HPDE6-E6E7 (cell line): Measurements from ENCODE around the gene IDE.

Experiments
- DNase-seq: peaks from one replicate; pipeline ENCODE4 v3.0.0; 2011; ENCODE audit warnings: missing footprints; ENCODE audit errors: extremely low spot score

Gene IDE

DNA sequence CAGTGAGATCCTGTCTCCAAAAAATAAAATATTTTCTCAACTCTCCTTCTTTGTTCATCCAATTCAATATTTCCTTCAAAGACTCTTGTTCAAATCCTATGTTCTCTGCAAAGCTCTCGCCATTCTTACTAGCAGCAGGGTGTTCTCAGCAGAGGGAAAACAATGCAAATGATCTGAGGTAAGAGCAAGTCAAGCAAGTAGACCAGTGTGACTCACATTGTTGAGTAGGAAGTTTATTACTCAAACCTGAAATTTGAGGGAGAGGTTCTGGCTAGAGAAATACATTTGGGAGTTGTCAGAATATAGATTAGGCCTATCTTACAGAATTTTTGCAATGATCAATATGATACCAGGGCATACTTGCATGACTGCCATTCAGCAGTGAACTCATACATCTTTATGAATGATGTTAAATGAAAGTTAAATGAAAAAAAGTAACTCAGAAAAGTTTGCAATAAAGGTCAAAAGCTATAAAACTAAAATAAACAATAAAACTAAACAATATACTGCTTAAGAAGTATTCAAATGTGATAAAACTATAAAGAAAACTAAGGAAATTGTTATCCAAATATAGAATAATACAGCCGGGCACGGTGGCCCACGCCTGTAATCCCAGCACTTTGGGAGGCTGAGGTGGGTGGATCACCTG lies 5.8 kb downstream of the IDE start:
- DNase-seq, result no peak

DNA sequence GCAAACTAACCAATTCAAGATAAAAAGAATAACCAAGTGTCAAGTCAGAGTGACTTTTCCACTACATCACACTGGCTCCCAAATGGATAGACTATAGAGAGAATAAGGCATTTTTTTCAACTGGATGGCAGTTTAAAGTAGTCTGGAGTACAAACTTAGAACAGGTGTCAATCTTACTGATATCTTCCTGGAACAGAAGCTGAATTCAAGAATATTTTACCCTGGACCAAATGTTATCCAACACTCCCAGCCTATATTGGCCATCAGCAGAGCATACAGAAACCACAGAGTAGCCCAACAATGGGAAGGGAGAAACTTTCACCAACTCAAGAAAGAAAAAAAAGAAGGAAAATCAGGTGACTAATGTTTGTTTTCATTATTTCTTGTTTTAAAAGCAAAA lies 11.5 kb downstream of the IDE start:
- no peak for DNase-seq

DNA sequence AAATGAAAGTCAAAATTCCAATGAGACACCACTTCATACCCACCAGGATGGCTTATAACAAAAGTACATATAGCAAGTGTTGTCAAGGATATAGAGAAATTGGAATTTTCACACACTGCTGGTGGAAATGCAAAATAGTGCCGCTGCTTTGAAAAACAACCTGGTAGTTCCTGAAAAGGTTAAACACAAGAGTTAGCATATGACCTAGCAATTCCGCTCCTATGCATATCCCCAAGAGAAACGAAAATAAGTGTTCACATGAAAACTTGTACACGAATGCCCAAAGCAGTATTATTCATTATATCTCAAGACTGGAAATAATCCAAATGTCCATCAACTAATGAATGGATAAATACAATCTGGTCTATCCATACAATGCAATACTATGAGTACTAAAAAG lies 14.8 kb downstream of the IDE start:
- no peak for DNase-seq

DNA sequence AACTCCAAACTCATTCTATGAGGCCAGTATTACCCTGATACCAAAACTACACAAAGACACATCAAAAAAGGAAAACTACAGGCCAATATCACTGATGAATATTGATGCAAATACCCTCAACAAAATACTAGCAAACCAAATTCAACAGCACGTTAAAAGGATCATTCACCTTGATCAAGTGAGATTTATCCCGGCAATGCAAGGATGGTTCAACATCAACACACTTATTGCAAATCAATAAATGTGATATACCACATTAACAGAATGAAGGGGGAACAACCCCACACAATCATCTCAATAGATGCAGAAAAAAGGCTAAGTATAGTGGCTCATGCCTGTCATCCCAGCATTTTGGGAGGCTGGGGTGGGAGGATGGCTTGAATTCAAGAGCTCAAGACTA lies 19.9 kb downstream of the IDE start:
- DNase-seq, result no peak

- no peak for DNase-seq
Measured at GRCh38 chr10:92552310-92552709, 21.6 kb downstream of the IDE start.

- no peak for DNase-seq
Measured at GRCh38 chr10:92550924-92551323, 23.0 kb downstream of the IDE start.

- DNase-seq, result no peak
Measured at GRCh38 chr10:92547676-92548075, 26.2 kb downstream of the IDE start.

DNA sequence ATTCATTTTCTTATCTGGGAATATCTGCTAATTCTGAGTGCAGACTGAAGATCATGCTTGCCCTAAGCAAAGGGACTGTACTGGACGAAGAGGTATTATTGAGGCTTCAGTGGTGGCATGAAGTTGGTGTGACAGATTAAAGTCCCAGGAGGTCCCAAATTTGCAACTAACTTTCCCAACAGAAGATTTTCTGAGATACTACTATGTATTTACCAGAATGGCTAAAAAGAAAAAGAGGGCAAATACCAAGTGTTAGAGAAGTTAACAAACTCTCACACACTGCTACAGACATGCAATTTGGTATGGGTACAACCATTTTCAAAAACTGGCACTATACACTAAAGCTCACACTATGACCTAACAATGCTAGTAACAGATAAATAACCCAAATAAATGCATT lies 28.3 kb downstream of the IDE start:
- DNase-seq, result no peak

- peak; percentile 5 for DNase-seq
Measured at GRCh38 chr10:92544296-92544695, 29.6 kb downstream of the IDE start.

DNA sequence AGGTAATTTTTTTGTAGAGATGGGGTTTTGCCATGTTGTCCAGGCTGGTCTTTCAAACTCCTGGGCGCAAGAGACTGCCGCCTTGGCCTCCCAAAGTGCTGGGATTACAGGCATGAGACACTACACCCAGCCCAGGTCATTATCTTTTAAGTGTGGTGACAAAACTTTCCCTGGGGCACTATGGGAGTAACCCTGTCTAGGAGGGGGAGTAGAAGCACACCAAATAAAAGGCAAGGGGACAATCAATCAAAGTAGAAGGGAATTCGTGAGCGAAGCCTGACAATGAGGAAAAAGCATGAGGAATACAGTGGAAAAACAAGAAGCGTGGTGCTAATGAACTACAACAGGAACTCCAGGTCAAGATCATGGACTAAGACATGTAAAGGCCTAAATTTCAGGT lies 31.4 kb downstream of the IDE start:
- DNase-seq, result no peak

DNA sequence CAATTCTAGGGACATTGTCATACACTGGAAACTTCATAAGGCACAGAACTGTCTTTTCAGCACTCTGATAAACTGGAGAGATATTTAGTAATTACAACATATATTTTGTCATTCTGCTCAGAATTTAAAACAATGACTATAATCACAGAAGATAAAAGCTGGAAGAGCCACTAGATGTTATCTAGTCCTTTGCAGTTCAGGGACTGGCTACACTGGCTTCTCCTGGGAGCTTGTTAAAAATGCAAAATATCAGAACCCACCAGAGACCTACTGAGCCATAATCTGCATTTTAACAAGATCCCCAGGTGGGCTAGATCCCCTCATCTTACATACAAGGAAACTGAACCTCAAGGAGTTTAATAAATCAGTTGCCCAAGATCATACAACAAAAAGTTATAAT lies 32.3 kb downstream of the IDE start:
- DNase-seq, result no peak

- DNase-seq, result no peak
Measured at GRCh38 chr10:92538231-92538958, 35.5 kb downstream of the IDE start.

- no peak for DNase-seq
Measured at GRCh38 chr10:92530891-92531535, 42.9 kb downstream of the IDE start.

DNA sequence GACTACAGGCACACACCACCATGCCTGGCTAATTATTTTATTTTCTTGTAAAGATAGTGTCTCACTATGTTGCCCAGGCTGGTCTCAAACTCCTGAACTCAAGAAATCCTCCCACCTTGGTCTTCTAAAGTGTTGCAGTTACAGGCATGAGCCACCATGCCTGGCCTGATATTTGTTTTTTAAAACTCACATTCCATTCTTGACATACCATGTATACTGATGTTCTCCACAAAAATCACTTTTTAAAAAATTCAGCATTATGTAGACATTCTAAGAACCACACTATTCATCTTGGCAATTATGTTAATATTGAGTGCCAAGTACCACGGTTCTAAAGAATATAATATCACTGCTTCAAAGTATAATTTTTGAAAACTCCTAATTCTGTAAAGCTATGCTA lies 43.5 kb downstream of the IDE start:
- no peak for DNase-seq

DNA sequence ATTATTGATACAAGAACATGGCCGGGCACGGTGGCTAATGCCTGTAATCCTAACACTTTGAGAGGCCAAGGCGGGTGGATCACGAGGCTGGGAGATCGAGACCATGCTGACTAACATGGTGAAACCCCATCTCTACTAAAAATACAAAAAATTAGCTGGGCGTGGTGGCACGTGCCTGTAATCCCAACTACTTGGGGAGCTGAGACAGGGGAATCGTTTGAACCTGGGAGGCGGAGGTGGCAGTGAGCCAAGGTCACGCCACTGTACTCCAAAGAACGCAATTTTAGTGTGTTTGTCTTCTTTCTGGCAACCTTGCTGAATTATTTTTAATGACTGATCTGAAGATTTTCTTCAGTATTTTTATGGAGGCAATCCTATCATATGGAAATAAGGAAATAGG lies 46.2 kb downstream of the IDE start:
- no peak for DNase-seq

DNA sequence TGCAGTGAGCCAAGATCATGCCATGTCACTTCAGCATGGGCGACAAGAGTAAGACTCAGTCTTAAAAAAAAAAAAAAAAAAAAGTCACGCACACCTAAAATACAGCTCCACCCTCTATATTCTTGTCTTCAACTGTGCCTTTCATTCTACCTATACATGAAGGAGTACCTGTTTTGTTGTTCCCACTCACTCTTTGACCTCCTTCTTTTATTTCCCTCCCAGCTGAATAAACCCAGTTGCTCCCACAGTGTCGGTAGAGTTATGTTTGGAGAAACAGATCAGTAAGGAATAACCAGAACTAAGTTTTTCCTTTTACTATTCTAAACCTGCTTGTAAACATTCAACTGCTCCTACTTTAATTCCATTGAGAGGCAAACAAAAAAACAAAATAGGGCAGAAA lies 50.3 kb downstream of the IDE start:
- no peak for DNase-seq

- DNase-seq, result peak; percentile 23
Measured at GRCh38 chr10:92517034-92517655, 56.7 kb downstream of the IDE start.

DNA sequence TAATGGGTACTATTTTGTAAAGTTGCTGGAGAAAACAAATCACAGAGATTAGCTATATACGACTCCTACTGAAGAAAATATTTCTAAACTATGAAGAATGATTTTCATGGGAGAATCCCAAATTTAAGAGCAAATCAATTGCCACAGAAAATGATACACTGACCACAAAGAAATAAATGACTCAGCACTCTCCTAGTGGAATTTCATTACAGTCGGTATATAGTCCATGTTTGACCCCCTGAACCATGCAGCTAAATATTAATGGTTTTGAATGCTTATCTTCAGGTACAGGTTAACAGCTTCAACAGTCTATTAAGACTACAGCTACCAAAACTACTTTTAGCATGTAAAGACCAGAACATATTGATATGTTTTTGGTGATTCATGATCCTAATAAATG lies 65.0 kb downstream of the IDE start:
- DNase-seq, result no peak

DNA sequence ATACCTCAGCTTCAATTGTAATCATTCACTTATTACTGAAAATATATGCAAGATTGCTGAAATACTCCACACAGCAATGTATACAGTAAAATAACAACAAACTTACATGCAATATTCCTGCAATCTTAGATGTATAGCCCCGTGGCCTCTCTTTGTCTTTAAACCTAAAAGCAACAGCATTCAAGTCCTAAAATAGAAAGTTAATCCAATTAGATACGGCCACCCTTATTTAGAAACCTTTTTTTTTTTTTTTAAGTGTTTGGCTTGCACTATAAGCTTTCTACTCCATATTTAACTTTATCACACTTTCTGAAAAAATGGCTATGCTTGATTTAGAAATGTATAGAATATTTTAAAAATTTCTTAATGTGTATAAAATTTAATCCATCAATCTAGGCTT lies 67.6 kb downstream of the IDE start:
- no peak for DNase-seq

- DNase-seq, result no peak
Measured at GRCh38 chr10:92505044-92505443, 68.8 kb downstream of the IDE start.

DNA sequence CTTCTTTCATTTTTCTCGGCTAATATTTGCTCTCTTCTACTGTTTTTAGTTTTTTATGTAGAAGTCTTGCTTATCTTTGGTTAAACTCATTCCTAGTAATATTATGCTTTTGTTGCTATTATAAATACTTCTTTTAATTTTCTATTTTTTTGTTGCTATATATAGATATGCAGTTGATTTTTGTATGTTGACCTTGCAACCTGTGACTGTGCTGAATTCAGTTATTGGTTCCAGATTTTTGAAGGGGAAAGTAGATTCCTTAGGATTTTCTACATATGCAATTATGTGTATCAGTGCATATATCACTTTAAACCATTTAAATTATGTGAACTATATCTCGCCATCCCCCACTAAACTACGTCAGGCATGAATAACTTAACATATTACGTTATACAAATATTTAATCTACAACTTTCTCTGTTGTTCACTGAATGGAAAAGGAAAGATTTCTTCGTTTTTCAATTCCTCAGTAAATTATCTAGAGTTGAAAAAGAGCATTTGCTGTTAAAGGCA lies 71.5 kb downstream of the IDE start:
- no peak for DNase-seq

- no peak for DNase-seq
Measured at GRCh38 chr10:92493362-92493761, 80.5 kb downstream of the IDE start.
